HG03378 (cell line): ENCODE data around the gene NTM.
"Not testable (repeated sequence)": the region's sequence is repeated elsewhere in the genome, so short reads cannot be mapped to it uniquely, and the experiment has no call there.

ENCODE experiments used
- ATAC-seq: cut with Tn5 transposase; IDR thresholded peaks from one replicate; pipeline ENCODE4 v1.9.1; 2021; ENCODE audit warnings: mild to moderate bottlenecking, moderate library complexity; ENCODE audit not compliant: unreplicated experiment

NTM gene

GRCh38 chr11:131902421-131902820 is 532.0 kb downstream of the NTM start:
- no peak for ATAC-seq

- no peak for ATAC-seq
Observed at GRCh38 chr11:131903074-131903473, 532.7 kb downstream of the NTM start.

GRCh38 chr11:131904756-131905155 is 534.3 kb downstream of the NTM start:
- ATAC-seq: no peak

GRCh38 chr11:131906963-131907362 is 536.5 kb downstream of the NTM start:
- ATAC-seq: no peak

- ATAC-seq: no peak
Observed at GRCh38 chr11:131907371-131907770, 537.0 kb downstream of the NTM start.

- no peak for ATAC-seq
Observed at GRCh38 chr11:131908316-131908715, 537.9 kb downstream of the NTM start.

GRCh38 chr11:131909426-131910177 is 539.2 kb downstream of the NTM start:
- ATAC-seq: no peak

- ATAC-seq: no peak
Observed at GRCh38 chr11:131910178-131910522, 539.7 kb downstream of the NTM start.

- ATAC-seq: no peak
Observed at GRCh38 chr11:131910523-131911387, 540.3 kb downstream of the NTM start.

GRCh38 chr11:131911388-131912032 is 541.1 kb downstream of the NTM start:
- not testable (repeated sequence) for ATAC-seq

- ATAC-seq: no peak
Observed at GRCh38 chr11:131912134-131912533, 541.7 kb downstream of the NTM start.

GRCh38 chr11:131913267-131913666 is 542.9 kb downstream of the NTM start:
- ATAC-seq: no peak

- no peak for ATAC-seq
Observed at GRCh38 chr11:131914361-131914774, 544.0 kb downstream of the NTM start.

GRCh38 chr11:131916638-131917037 is 546.2 kb downstream of the NTM start:
- no peak for ATAC-seq

- no peak for ATAC-seq
Observed at GRCh38 chr11:131917634-131918384, 547.4 kb downstream of the NTM start.

GRCh38 chr11:131918663-131919062 is 548.2 kb downstream of the NTM start:
- ATAC-seq: no peak

- ATAC-seq: no peak
Observed at GRCh38 chr11:131922220-131922619, 551.8 kb downstream of the NTM start.

GRCh38 chr11:131923309-131923708 is 552.9 kb downstream of the NTM start:
- no peak for ATAC-seq

- no peak for ATAC-seq
Observed at GRCh38 chr11:131924001-131924400, 553.6 kb downstream of the NTM start.

GRCh38 chr11:131924457-131925201 is 554.2 kb downstream of the NTM start:
- no peak for ATAC-seq
